ENCODE data around the gene GRIK3.

Gene GRIK3

DNA sequence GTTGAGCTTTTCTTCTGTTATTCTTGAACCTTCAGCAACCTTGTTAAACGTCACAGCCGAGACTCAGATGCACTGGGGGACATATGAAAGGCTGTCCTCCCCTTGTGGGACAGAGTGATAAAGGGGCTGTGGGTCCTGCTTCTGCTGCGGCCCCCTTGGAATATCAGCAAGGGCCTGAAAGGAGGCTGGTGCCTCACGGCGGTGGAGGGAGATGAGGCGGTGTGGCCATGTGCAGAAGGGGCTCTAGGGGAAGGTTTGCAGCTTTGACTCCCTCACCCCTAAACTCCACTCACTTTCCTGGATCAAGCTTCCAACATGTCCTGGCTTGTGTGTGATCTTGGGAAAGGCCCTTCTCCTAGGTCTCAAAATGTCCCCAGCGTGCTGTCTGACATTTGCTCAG is 280.9 kb downstream of the GRIK3 start:
- FAIRE-seq: no peak

DNA sequence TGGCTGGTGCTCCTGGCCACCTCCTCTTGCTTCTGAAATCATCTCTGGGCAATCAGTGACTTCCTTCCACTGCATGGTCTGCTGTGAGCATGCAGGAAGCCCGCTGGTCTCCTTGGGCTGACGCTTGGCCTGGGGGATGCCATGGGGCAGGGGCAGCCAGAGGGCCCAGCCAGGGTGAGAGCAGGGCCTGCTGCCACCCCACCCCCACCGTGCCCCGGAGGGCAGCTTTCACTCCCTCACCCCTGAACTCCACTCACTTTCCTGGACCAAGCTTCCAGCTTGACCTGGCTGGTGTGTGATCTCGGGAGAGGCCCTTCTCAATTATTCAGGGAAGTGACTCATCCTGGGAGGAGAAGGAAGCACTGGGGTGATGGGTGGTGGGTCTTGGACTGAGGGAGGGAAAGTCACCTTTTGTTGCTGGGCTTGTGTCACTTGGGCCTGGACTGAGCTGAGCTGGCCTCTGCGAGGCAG is 281.4 kb downstream of the GRIK3 start:
- FAIRE-seq: no peak

DNA sequence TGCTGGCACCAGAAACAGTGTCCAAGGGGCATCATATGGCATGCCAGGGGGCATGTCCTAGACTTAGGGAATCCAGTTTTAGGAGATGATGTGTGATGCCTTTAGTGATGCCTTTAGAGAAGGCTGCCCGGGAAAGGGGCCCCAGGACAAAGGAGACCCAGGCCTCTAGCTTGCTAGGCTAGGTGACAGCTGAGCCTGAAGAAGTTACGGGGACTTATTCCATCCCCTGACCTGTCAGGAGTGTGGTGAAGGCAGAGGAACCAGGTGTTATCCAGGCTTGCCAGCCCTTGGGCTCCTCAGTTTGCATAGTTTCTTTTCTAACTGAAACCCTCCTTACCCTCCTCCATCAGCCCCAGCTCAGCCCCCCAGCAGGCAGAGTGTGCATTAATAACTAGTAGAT is 281.9 kb downstream of the GRIK3 start:
- FAIRE-seq: no peak

- no peak for FAIRE-seq
These were observed 282.8 kb downstream of the GRIK3 start for GRCh38 chr1:36751525-36751924.

GRCh38 chr1:36748466-36748865 is 285.8 kb downstream of the GRIK3 start:
- FAIRE-seq: no peak

All from TTC549 (cell line).